Epithelial cell of esophagus (primary cell): Measurements from ENCODE around the gene ST6GALNAC4.

ENCODE experiments used
- DNase-seq: peaks from one replicate; pipeline ENCODE4 v3.0.0; 2010; ENCODE audit warnings: low read depth
- H3K4me3 ChIP-seq: 2 replicates; pipeline ENCODE4 v1.5.1; 2011; ENCODE audit warnings: mild to moderate bottlenecking, low read length, control low read depth
- TF ChIP-seq, protein P1 (sequence below): IDR thresholded peaks from 2 replicates; pipeline ENCODE4 v1.5.1; 2011; ENCODE audit warnings: low read depth, mild to moderate bottlenecking, low read length, control low read depth, inconsistent platforms; ENCODE audit not compliant: insufficient read depth; ENCODE audit errors: missing control alignments

Gene ST6GALNAC4

GRCh38 chr9:127905004-127905728 lies 11.7 kb downstream of the ST6GALNAC4 start:
- TF ChIP-seq, protein P1, sequence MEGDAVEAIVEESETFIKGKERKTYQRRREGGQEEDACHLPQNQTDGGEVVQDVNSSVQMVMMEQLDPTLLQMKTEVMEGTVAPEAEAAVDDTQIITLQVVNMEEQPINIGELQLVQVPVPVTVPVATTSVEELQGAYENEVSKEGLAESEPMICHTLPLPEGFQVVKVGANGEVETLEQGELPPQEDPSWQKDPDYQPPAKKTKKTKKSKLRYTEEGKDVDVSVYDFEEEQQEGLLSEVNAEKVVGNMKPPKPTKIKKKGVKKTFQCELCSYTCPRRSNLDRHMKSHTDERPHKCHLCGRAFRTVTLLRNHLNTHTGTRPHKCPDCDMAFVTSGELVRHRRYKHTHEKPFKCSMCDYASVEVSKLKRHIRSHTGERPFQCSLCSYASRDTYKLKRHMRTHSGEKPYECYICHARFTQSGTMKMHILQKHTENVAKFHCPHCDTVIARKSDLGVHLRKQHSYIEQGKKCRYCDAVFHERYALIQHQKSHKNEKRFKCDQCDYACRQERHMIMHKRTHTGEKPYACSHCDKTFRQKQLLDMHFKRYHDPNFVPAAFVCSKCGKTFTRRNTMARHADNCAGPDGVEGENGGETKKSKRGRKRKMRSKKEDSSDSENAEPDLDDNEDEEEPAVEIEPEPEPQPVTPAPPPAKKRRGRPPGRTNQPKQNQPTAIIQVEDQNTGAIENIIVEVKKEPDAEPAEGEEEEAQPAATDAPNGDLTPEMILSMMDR, result no peak
- DNase-seq, result no peak
- H3K4me3 ChIP-seq, result no peak overlapping the region

- H3K4me3 ChIP-seq, result no peak overlapping the region
These were observed 12.3 kb downstream of the ST6GALNAC4 start for GRCh38 chr9:127904561-127905003.

GRCh38 chr9:127903557-127904475 lies 13.0 kb downstream of the ST6GALNAC4 start:
- TF ChIP-seq, protein P1, result no peak
- no peak overlapping the region for H3K4me3 ChIP-seq
- DNase-seq, result no peak

More at GRCh38 chr9:127904561-127905003, 12.3 kb downstream of the ST6GALNAC4 start:
- TF ChIP-seq, protein P1, result no peak
- peak; percentile 54 for DNase-seq

DNA sequence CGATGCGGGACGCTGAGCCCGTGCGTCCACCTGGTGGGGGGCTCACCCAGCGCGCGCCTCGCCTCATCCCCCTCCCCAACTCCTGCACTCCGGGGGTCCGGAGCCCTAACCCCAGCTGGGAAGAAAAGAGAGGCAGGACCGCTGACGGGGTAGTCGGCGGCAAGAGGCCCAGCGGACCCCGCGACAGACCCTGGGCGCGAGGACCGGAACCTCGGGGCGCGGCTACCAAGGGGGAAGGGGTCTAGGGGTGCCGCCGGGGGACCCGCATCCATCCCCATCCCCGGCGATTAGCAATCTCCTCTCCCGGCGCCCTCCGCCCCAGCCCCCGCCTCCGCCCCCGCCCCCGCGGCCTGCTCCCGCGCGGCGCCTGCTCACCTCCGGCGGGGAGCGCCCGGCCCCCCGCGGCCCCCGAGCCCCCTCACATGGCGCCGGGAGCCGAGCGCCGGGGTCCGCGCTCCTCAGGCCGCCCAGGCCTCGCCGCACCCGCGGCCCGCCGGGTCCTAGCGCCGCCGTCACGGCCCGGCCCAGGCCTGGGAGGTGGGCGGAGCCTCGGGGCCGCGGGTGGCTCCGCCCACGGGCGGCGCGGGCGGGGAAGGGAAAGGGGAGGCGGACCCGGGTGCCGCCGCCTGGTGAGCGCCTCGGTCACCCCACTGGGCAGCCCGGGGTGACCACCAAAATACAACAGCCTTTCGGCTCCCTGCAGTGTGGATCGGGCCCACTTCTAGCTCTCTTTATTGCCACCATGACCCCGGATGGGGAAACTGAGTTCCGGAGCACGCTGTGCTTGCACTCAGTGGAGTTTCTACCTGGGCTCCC lies 17.5 kb downstream of the ST6GALNAC4 start, which contains the start of gene ST6GALNAC6:
Gene ST6GALNAC6 (minus strand): TSS at position 476 of the 816 bp plus-strand sequence. CDS start 1,622 bp downstream, outside the sequence.
- TF ChIP-seq, protein P1, result no peak
- DNase-seq, result peak; percentile 75
- peak within 1 kb of the TSS; percentile 71 for H3K4me3 ChIP-seq

- TF ChIP-seq, protein P1, result no peak
- peak overlapping the region; percentile 71 for H3K4me3 ChIP-seq
- peak; percentile 63 for DNase-seq
These were observed 18.3 kb downstream of the ST6GALNAC4 start for GRCh38 chr9:127898433-127899127.
